Adrenal gland (tissue), 5 donors: ENCODE data around the gene CEBPZ.

Experiments
- POLR2A ChIP-seq, 2 donors: fragments of 450-650 bp; IDR thresholded peaks; one replicate each; pipeline ENCODE4 v1.6.1; 2017; ENCODE audit warnings: antibody characterized with exemption in 2 of 2, mild to moderate bottlenecking in 2 of 2, moderate library complexity in 1 of 2
- TF ChIP-seq, protein P1 (sequence below), 6 experiments: fragments of 450-650 bp in 4 of 6; fragments of 200-600 bp in 2 of 6; sonication (generic) in 1 of 6; IDR thresholded peaks; 1 replicate in 5 of 6; 2 replicates in 1 of 6; pipeline versions ENCODE4 v1.5.1 to v1.8.0; 2016 to 2021; ENCODE audit warnings: antibody characterized with exemption in 6 of 6, mild to moderate bottlenecking in 2 of 6, moderate library complexity in 1 of 6
- donor health status: DM: no; HTN: no; CAD: no.

DNA sequence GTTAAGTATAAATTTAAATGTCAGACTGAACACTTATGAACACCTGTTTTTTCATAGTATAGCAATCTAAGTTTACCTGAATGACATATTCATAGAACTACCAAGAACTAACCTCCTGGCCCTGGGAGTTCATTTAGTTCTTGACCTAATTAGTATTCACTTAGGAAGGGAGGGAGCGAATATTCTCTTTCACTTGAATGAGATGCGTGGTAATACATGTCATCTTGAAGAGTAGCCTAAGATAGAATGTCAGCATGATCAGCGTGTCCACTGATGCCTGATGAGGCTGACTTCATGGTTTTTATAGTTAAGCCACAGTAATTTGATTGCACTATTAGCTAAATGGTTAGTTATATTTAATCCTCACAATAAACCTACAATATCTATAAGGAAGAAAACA lies 13.4 kb upstream of the CEBPZ start:
- TF ChIP-seq, protein P1, sequence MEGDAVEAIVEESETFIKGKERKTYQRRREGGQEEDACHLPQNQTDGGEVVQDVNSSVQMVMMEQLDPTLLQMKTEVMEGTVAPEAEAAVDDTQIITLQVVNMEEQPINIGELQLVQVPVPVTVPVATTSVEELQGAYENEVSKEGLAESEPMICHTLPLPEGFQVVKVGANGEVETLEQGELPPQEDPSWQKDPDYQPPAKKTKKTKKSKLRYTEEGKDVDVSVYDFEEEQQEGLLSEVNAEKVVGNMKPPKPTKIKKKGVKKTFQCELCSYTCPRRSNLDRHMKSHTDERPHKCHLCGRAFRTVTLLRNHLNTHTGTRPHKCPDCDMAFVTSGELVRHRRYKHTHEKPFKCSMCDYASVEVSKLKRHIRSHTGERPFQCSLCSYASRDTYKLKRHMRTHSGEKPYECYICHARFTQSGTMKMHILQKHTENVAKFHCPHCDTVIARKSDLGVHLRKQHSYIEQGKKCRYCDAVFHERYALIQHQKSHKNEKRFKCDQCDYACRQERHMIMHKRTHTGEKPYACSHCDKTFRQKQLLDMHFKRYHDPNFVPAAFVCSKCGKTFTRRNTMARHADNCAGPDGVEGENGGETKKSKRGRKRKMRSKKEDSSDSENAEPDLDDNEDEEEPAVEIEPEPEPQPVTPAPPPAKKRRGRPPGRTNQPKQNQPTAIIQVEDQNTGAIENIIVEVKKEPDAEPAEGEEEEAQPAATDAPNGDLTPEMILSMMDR (IDR thresholded peaks at IDR 0.05), result no peak
- TF ChIP-seq POLR2A (IDR thresholded peaks at IDR 0.05), result no peak
